COLO829 (cell line): Measurements from ENCODE around the gene PUS10.
"Not testable (repeated sequence)": the region's sequence is repeated elsewhere in the genome, so short reads cannot be mapped to it uniquely, and the experiment has no call there.

Source experiments
- DNase-seq: peaks from one replicate; pipeline ENCODE4 v3.0.0; 2012; ENCODE audit warnings: low spot score

The PUS10 gene

GRCh38 chr2:61012303-61012702 lies 5.8 kb downstream of the PUS10 start:
- not testable (repeated sequence) for DNase-seq

GRCh38 chr2:61011678-61012077 lies 6.4 kb downstream of the PUS10 start:
- no peak for DNase-seq

- DNase-seq = no peak
Measured at GRCh38 chr2:61009355-61009754, 8.7 kb downstream of the PUS10 start.

GRCh38 chr2:61006486-61007105 lies 11.5 kb downstream of the PUS10 start:
- no peak for DNase-seq

GRCh38 chr2:61005736-61006135 lies 12.3 kb downstream of the PUS10 start:
- DNase-seq = no peak

GRCh38 chr2:60998628-60999545 lies 19.2 kb downstream of the PUS10 start:
- peak; percentile 47 for DNase-seq

GRCh38 chr2:60994131-60994530 lies 23.9 kb downstream of the PUS10 start:
- DNase-seq = no peak

GRCh38 chr2:60992985-60993392 lies 25.1 kb downstream of the PUS10 start:
- DNase-seq = no peak

GRCh38 chr2:60991644-60992043 lies 26.4 kb downstream of the PUS10 start:
- DNase-seq = no peak

GRCh38 chr2:60989259-60989658 lies 28.8 kb downstream of the PUS10 start:
- no peak for DNase-seq

GRCh38 chr2:60987656-60988055 lies 30.4 kb downstream of the PUS10 start:
- not testable (repeated sequence) for DNase-seq

- DNase-seq = no peak
Measured at GRCh38 chr2:60987041-60987440, 31.0 kb downstream of the PUS10 start.

- DNase-seq = no peak
Measured at GRCh38 chr2:60984720-60985119, 33.3 kb downstream of the PUS10 start.

GRCh38 chr2:60982066-60982465 lies 36.0 kb downstream of the PUS10 start:
- not testable (repeated sequence) for DNase-seq

GRCh38 chr2:60980071-60980815 lies 37.8 kb downstream of the PUS10 start:
- no peak for DNase-seq

GRCh38 chr2:60979231-60979630 lies 38.8 kb downstream of the PUS10 start:
- DNase-seq = no peak

GRCh38 chr2:60977562-60977895 lies 40.5 kb downstream of the PUS10 start:
- DNase-seq = no peak

GRCh38 chr2:60976875-60977561 lies 41.0 kb downstream of the PUS10 start:
- DNase-seq = no peak

- no peak for DNase-seq
Measured at GRCh38 chr2:60976256-60976850, 41.7 kb downstream of the PUS10 start.

- DNase-seq = no peak
Measured at GRCh38 chr2:60974652-60975051, 43.4 kb downstream of the PUS10 start.

- DNase-seq = no peak
Measured at GRCh38 chr2:60973705-60974104, 44.4 kb downstream of the PUS10 start.
